Kidney tubule cell (primary cell): ENCODE measurements around the gene SRGAP3.

ENCODE experiments used
- DNase-seq: peaks from one replicate; pipeline ENCODE4 v3.0.0-alpha.2; 2018; ENCODE audit warnings: low spot score

SRGAP3 gene

GRCh38 chr3:9115336-9115735 lies 134.1 kb downstream of the SRGAP3 start:
- DNase-seq, result no peak

GRCh38 chr3:9113040-9113439 lies 136.4 kb downstream of the SRGAP3 start:
- no peak for DNase-seq

- no peak for DNase-seq
Measured at GRCh38 chr3:9111866-9112265, 137.6 kb downstream of the SRGAP3 start.

DNA sequence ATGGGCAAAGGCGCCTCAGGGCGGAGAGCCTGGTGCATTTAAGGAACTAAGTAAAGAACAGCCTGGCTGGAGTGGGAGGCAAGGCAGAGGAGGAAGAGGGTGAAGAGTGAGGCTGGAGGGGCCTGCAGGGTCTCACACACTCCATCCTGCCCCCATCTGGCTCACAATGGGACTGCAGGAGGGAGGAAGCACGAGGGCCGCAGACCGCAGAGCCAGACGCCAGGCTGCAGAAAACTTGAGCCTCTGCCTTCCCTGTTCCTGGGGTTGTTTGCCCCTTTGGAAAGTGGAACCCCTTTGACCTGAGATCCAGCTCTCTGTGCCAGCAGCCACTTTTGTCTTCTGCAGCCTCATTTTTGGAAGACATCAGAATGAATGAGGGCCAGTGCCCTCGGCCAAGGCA lies 138.0 kb downstream of the SRGAP3 start:
- DNase-seq, result no peak

DNA sequence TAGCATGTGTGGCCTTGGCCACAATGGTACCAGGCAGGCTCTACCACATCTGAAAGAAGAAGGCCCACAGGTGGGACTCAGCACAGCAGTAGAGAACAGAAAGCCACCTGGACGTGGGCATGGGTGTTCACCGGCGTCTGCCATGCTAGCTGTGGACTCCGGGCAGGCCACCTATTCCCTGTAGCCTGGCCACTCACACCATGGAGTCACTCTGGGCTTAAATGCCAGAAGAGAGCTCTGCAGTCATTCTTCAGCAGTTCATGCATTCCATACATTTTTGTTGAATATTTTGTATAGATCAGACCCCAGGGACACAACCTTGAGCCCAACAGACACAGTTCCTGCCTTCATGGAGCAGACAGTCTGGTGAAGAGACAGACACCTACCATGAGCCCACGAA lies 138.6 kb downstream of the SRGAP3 start:
- DNase-seq, result no peak

GRCh38 chr3:9110316-9110715 lies 139.1 kb downstream of the SRGAP3 start:
- no peak for DNase-seq

DNA sequence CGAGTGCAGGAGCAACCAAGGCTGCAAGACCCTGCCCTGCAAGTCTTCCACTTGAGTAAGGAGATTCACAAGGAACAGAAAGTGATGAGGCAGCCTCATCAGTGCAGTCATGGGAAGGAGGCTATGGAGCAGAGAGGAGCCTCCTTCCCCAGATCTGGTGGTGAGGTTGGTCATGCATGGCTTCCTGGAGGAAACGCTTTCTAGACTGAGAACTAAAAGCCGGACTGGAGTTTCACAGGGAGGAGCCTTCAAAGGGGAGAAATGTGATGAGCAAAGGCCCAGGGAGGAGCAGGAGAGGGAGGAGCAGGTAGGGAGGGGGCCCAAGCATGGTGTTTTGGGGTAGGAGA lies 139.9 kb downstream of the SRGAP3 start:
- DNase-seq, result peak; percentile 75

GRCh38 chr3:9108876-9109567 lies 140.4 kb downstream of the SRGAP3 start:
- no peak for DNase-seq

DNA sequence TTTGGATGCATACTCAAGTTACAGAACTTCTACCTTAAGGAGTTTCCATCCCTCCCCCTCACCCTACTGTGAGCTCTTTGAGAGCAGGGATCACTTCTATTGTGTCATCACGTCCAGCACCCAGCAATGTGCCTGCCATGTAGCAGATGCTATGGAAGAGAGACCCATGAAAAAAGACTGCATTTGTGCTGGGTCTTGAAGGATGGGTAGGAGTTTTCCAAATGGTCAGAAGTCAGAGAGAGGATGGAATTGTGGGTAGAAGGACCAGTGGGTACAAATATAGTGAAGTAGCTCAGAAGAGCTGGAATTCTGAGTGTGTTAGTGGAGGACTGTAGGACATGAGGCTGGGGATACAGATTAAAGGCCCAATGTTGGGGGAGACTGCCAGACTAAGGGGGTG lies 141.7 kb downstream of the SRGAP3 start:
- DNase-seq, result no peak

- DNase-seq, result no peak
Measured at GRCh38 chr3:9105421-9105820, 144.0 kb downstream of the SRGAP3 start.

DNA sequence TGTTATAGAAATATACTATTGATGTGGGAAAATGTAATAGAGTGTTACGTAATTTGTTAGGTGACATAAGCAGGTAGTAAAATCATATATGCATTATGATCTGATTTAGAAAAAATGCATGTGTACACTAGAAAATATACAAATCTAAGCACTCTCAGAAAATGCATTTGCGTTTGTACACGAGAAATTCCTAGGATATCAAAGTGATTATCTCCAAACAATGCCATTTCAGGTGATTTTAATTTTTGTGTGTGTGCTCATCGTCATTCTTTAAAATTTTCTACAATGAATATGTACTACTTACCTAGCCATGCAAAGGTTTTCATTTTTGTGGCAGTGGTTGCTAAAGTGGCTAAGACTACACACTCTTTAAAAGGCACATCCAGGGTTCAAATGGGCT lies 145.3 kb downstream of the SRGAP3 start:
- no peak for DNase-seq

GRCh38 chr3:9102240-9102981 lies 147.0 kb downstream of the SRGAP3 start:
- no peak for DNase-seq

DNA sequence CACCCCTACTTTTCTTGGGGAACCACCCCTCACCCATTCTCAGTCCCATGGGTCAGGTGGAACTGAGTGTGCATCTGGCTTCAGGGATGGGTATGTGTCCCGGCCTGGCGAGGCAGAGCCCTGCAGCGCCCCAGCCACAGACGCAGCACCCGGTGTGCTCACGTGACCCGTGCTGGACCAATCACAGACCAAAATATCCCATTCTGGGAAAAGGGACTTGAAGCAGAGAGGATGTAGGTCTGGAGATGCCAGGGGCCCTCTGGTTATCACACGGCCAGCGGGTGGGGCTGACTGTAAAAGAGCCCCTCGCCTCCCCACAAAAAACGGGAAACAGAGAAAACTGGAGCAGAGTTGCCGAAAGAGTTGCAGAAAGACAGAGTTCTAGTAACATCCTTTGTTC lies 148.2 kb downstream of the SRGAP3 start:
- DNase-seq, result no peak

DNA sequence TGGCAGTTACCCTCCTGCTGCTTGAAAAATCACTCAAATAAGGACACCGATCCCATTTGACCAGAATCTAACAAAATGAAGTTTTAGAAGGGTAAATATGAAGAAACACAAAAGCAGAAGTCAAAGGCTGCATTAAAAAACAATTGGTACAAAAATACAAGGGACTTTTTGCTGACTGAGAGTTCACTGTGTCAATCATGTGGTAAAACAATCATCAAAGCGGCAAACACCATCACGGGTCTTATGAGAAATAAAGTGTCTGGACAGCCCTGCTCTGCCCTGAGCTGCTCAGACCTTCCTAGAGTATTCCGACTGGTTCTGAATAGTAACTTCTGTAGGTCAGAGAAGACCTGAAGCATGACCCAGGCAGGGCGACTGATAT lies 148.9 kb downstream of the SRGAP3 start:
- DNase-seq, result no peak

DNA sequence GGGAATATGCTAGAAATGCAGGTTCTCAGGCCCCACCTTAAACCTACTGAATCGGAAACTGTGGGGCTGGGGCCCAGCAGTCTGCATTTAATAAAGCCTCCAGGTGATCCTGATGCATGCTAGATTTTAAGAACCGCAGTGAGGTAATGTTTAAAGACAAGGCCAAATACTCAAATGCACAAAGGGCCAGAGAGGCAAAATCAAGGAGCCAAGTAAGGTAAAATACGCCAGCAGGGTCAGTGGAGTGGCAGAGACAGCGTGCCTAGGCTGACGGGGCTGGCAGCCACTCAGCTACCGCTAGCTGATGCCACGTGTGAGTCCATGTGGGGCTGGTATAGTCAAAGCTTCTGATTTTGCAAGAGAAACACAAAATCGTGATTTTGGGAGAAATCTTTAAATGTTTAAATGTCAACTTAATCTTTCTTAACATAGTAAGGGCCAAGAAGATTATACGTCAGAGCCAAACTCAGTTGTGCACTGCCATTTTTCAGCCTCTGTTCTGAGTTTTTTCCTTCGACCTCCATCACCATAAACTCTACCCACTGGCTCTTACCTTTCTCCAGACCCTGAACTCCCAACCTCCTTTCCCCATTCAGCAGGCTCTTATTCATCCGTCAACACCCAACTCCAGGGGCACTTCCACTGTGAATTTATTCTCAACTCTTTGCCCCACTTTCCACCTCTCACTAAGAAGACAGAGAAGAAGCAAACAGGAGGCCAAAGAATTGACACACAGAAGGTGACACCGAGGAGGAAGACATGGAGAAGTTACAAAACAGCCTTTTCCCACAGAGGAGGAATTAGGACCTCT lies 149.5 kb downstream of the SRGAP3 start:
- no peak for DNase-seq

DNA sequence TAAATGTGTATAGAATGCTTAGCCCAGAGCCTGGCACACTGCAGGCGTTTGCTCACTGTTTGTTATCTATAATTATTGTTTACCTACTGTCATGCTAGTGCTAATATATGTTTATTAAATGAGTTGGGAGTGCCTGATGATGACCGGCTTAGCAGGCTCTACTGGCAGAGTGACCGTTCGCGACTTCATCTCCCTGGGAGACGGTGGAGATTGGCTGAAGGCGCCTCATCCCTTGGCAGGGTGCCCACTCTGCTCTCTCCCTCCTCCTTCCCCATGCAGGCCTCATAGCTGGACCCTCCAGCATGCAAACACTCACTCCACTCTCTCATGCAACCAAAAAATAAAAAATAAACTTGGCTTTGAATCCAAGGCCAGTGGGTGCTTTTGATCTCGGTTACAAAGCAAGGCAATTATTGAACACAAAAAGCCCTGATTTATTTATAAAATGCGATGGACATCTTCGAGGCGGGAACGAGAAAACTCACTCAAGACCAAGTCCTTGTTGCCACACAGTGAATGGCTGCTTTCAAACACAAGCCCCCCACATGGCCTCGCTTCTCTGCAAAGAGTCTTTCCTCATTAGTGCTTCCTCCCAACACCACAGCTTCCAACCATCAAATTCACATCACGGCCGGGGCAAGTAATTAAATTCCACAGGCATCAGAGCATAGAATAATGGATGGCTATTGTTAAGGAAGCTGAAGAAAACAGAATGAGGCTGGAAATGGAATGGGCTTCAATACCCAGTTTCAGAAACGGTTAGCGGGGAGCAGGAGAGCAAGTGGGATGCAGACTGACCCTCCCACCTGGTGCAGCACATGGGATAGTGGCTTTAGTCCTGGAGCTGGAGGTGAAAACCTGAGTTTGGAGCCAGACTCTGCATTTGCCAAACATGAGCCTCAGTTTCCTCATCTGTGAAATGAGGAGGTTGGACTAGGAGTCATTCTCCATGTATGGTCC lies 150.4 kb downstream of the SRGAP3 start:
- DNase-seq, result no peak

DNA sequence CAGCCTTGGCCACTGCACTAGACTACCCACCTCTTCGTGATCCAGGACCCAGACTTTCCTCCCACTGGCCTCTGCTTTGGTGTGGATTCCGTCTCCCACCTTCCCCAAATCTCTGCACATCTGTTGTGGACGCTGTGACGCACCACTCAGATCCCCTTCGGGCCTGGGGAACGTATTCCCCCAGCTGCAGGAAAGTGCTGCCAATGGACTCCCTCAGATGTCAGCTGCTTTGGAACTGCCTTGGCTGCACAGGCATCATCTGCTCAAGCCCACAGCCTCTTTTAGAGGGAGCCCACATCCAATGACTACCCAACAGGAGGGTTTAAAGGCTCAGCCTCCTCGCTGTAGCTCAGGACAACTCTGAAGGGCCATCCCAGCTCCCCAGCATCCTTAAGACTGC lies 152.0 kb downstream of the SRGAP3 start:
- DNase-seq, result no peak

- DNase-seq, result no peak
Measured at GRCh38 chr3:9091486-9092235, 157.8 kb downstream of the SRGAP3 start.

- DNase-seq, result peak; percentile 56
Measured at GRCh38 chr3:9088441-9089353, 160.7 kb downstream of the SRGAP3 start.

GRCh38 chr3:9087831-9088413 lies 161.5 kb downstream of the SRGAP3 start:
- DNase-seq, result no peak
